Pons (tissue), 1 donor: ENCODE results near the gene CMIP.

Experiments used
- DNase-seq: peaks from one replicate; pipeline ENCODE4 v3.0.0-alpha.2; 2016; ENCODE audit warnings: low spot score

CMIP gene

DNA sequence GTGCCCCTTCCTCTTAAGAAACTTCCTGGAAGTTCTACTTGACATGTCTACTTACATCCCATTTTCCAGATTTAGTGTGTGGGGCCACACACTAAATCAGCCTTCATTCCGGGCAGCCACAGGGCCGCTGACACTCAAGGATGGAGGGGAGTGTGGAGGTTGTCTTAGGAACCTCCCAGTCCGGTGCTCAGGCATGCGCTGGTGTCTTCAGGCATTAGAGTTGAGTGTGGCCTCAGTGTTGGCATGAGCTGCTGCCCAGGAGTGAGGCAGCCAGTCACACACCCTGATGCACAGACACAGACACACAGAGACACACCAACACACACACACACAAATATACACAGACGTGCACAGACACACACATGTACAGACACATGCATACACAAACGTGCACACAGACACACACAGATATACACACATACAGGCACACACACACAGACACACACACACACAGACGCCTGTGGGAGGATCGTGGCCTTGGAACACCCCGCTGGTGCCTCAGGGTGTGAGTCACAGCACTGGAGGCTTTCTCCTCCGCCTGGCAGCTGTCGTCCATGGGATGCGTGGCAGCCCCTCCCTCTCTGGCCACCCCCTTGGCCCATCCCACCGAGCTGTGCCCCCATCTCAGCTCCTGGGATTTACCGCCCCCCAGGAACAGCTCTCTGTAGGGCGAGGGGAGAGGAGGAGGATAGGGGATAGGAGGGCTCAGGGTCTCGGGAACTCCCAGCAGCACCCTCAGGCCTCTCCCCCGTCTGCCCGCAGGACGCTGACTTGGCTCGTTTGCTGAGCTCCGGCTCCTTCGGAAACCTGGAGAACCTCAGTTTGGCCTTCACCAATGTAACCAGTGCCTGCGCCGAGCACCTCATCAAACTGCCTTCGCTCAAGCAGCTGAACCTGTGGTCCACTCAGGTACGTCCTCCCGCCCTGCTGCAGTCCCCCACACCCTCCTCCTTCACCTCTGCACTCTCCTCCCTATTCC lies 258.9 kb downstream of the CMIP start:
- no peak for DNase-seq

GRCh38 chr16:81705261-81705660 lies 260.7 kb downstream of the CMIP start:
- no peak for DNase-seq

GRCh38 chr16:81706327-81707295 lies 262.0 kb downstream of the CMIP start:
- no peak for DNase-seq

- DNase-seq: no peak
Measured at GRCh38 chr16:81707411-81708265, 263.0 kb downstream of the CMIP start.

- DNase-seq: peak; percentile 53
Measured at GRCh38 chr16:81708266-81709015, 263.8 kb downstream of the CMIP start.

- DNase-seq: no peak
Measured at GRCh38 chr16:81709016-81709900, 264.6 kb downstream of the CMIP start.

GRCh38 chr16:81710044-81710443 lies 265.4 kb downstream of the CMIP start:
- no peak for DNase-seq

DNA sequence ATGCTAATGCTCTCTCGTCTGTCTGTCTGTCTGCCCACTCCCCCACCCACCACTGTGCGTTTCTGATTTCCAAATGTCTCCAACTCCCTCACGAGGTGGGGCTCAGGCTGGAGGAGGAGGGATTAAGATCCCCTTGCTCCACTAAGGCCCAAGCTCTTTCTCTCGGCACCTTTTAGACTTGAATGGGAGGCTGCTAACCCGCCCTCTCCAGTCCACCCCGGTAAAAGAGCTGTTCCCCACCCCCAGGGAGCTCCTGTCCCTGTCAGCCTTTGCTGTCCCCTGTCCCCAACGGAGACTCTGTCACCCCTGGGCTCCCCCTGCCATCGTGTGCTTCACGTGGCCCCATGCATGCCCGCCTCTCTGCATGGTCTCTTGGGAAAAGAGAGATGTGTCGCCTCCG lies 266.0 kb downstream of the CMIP start:
- no peak for DNase-seq

DNA sequence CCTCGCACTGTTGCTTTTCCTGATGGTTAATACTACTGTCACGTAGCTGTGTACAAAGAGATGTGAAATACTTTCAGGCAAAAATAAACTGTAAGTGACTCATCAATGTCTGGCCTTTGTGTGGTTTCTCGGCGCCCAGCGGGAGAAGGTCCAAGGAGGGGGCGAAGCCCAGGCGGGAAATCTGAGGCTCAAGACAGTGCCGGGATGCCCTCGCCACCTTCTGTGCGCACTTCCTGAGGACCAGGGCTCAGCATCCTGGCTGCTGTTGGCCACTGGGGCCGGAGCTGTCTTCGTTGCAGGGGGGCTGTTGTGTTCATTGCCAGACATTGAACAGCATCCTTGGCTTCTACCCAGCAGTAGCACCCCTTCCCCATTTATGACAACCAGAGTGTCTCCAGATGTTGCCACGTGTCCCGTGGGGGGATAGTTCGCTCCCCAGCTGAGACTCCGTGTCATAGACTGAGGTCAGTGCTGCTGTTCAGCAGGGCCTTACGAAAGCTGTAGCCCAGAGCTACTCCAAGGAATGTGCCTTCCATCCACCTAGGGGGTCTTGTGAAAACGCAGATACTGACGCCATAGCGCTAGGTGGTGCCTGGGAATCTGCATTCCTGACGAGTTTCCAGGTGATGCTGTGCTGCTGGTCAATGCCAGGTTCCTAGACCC lies 267.2 kb downstream of the CMIP start:
- no peak for DNase-seq

DNA sequence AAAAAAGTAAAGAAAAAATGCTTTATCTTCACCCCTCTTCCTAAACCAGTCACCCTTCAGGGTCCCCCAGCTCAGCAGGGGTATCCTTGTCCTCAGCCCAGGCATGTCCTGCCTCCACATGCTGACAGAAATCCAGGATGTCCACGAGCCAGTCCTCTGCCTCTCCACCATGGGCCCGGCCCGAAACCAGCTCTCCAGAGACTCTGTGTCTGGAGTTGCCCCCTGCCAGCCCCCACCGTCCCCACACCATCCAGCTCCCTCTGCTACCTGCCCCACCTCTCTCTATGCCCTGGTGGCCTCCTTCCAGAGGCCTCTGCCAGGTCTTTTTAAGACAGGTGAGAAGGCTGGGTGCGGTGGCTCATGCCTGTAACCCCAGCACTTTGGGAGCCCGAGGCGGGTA lies 268.1 kb downstream of the CMIP start:
- no peak for DNase-seq

DNA sequence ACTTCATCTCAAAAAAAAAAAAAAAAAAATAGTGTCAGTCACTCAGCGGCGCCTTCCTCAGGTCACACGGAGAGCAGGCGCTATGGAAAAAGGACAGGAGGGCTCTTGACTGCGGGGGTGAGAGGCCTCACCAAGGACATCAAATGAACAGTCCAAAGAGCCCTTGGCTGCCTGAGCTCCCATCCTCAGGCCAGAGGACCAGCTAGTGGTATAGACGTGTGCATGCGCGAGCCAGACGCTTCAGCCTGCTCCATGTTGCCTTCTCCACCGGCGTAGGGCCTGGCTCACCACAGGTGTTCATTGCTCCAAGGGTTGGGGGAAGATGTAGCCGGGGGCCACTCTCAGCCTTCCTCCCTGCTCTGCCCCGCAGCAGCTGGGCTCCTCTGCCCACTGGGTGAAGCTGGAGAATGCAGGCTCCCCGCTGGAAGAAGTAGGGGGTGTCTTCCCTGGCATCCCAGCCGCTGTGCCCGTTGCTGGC lies 268.7 kb downstream of the CMIP start:
- no peak for DNase-seq

- DNase-seq: no peak
Measured at GRCh38 chr16:81713796-81714195, 269.2 kb downstream of the CMIP start.

GRCh38 chr16:81714583-81714982 lies 270.0 kb downstream of the CMIP start:
- DNase-seq: no peak

DNA sequence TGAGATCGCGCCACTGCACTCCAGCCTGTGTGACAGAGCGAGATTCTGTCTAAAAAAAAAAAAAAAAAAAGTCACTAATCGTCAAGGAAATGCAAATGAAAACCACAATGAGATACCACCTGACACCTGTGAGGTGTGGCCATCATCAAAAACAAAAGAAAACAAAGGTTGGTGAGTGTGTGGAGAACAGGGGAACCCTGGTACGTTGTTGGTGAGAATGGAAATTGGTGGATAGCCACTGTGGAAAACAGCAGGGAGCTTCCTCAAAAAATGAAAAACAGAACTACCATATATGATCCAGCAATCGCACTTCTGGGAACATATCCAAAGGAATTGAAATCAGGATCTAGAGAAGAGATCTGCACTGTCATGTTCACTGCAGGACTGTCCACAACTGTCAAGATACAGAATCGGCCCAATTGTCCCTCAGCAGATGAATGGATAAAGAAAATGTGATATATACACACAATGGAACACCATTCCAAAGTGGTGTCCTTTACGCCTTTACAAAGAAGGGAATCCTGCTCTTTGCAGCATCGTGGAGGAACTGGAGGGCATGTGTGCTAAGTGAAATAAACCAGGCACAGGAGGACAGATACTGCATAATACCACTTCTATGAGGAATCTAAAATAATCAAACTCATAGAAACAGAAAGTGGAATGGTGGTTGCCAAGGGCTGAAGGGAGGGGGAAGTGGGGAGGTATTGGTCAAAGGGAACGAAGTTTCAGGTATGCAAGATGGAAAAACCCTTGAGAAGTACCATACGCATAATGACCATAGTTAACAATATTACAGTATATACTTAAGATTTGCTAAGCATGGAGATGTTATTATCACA lies 271.0 kb downstream of the CMIP start:
- DNase-seq: no peak

GRCh38 chr16:81716478-81717225 lies 272.0 kb downstream of the CMIP start:
- DNase-seq: no peak

- DNase-seq: no peak
Measured at GRCh38 chr16:81717662-81718189, 273.1 kb downstream of the CMIP start.

- no peak for DNase-seq
Measured at GRCh38 chr16:81718637-81719036, 274.0 kb downstream of the CMIP start.
